Measurements from ENCODE around the gene TMEM217.

TMEM217 gene

GRCh38 chr6:37218061-37218460 lies 39.9 kb downstream of the TMEM217 start:
- H3K36me3 ChIP-seq (replicated peaks): no peaks in the 10 kb centered on the region
- no peak for DNase-seq
- H3K27ac ChIP-seq: no peak overlapping the region
- no peaks in the 10 kb centered on the region for H3K27me3 ChIP-seq (replicated peaks)
- in situ Hi-C loops (cut with HindIII; ENCODE audit: low pct_ligation_motif_present, low sequenced_read_pairs): no loop called here
- TF ChIP-seq, protein P1, sequence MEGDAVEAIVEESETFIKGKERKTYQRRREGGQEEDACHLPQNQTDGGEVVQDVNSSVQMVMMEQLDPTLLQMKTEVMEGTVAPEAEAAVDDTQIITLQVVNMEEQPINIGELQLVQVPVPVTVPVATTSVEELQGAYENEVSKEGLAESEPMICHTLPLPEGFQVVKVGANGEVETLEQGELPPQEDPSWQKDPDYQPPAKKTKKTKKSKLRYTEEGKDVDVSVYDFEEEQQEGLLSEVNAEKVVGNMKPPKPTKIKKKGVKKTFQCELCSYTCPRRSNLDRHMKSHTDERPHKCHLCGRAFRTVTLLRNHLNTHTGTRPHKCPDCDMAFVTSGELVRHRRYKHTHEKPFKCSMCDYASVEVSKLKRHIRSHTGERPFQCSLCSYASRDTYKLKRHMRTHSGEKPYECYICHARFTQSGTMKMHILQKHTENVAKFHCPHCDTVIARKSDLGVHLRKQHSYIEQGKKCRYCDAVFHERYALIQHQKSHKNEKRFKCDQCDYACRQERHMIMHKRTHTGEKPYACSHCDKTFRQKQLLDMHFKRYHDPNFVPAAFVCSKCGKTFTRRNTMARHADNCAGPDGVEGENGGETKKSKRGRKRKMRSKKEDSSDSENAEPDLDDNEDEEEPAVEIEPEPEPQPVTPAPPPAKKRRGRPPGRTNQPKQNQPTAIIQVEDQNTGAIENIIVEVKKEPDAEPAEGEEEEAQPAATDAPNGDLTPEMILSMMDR (IDR thresholded peaks at IDR 0.05; ENCODE audit: low read depth, low read length, missing control alignments): no peak
- H3K4me3 ChIP-seq (ENCODE audit: low read depth, low read length): no peak overlapping the region

GRCh38 chr6:37212268-37212667 lies 45.7 kb downstream of the TMEM217 start:
- H3K4me3 ChIP-seq (ENCODE audit: low read depth, low read length): no peak overlapping the region
- TF ChIP-seq, protein P1 (IDR thresholded peaks at IDR 0.05; ENCODE audit: low read depth, low read length, missing control alignments): no peak
- in situ Hi-C loops (cut with HindIII; ENCODE audit: low pct_ligation_motif_present, low sequenced_read_pairs): no loop called here
- no peak overlapping the region for H3K27ac ChIP-seq
- H3K27me3 ChIP-seq (replicated peaks): no peaks in the 10 kb centered on the region
- H3K36me3 ChIP-seq (replicated peaks): no peaks in the 10 kb centered on the region
- DNase-seq: no peak

DNA sequence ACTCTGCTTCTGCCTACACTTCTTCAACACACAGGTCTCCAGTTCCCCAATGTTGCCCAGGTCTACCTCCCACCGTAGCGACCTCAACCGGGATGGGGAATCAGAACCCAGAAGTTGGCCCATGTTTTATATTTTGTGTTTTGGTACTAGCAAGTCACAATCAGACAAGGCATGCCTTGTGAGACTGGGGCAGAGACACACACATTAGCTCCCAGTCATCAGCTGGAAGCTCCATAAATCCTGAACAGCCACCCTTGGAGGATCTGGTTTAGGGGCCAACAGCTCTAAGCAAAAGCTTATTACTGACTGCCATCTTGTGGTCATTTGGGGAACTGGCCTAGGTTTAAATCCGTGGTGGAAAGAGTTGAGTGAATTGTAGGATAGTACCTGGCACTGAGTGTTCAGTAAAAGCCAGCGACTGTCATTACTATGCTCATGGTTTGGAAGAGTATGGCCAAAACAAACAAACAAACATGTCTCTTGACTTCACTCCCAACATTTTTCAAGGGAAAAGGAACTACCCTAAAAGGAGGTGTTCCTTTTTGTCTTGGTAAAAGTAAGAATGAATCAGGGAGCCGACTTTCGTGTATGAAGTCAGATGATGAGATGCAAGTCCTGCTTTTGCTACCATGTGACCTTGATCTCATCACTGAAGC lies 47.5 kb downstream of the TMEM217 start:
- H3K36me3 ChIP-seq (replicated peaks): no peaks in the 10 kb centered on the region
- H3K4me3 ChIP-seq (ENCODE audit: low read depth, low read length): no peak overlapping the region
- in situ Hi-C loops (cut with HindIII; ENCODE audit: low pct_ligation_motif_present, low sequenced_read_pairs): no loop called here
- no peaks in the 10 kb centered on the region for H3K27me3 ChIP-seq (replicated peaks)
- TF ChIP-seq, protein P1 (IDR thresholded peaks at IDR 0.05; ENCODE audit: low read depth, low read length, missing control alignments): peak; percentile 90
- DNase-seq: peak; percentile 80
- H3K27ac ChIP-seq: no peak overlapping the region

DNA sequence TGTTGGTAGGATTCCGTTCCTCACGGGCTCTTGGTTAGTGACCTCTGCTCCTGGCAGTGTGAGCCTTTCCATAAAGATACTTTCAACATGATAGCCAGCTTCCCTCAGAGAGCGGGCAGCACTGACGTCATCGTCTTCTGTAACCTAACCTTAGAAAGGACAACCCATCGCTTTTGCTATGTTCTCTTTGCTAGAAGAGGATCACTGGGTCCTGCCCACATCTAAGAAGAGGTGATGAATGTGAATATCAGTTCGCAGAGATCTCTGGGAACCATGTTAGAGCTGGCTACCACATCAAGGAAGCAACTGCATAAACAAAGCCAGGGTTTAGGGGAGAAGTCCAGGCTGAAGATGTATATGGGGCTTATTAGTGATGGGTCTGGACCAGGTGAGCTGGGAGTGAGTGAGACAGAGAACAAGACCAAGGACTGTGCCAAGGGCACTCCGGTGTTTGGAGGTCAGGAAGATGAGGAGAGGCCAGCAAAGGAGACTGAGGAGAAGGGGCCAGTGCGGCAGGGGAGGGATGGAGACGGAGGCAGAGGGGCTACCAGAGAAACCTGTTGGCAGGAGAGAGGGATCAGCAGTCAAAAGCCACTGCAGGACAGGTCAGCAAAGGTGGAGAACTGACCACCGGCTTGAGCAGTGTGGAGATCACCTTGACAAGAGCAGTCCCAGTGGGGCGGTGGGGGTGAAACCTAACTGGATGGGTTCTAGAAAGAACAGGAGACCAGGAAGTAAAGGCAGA lies 48.3 kb downstream of the TMEM217 start:
- Histone ChIP-seq H3K27me3 (replicated peaks) (no peaks in the 10 kb centered on the region), H3K27ac (no peak overlapping the region), H3K36me3 (replicated peaks) (no peaks in the 10 kb centered on the region), H3K4me3 (ENCODE audit: low read depth, low read length) (no peak overlapping the region)
- no peak for DNase-seq
- TF ChIP-seq, protein P1 (IDR thresholded peaks at IDR 0.05; ENCODE audit: low read depth, low read length, missing control alignments): no peak
- in situ Hi-C loops (cut with HindIII; ENCODE audit: low pct_ligation_motif_present, low sequenced_read_pairs): no loop called here

- in situ Hi-C loops (cut with HindIII; ENCODE audit: low pct_ligation_motif_present, low sequenced_read_pairs): no loop called here
- H3K27ac ChIP-seq: no peak overlapping the region
- no peak overlapping the region for H3K4me3 ChIP-seq (ENCODE audit: low read depth, low read length)
- no peaks in the 10 kb centered on the region for H3K27me3 ChIP-seq (replicated peaks)
- no peak for DNase-seq
- no peaks in the 10 kb centered on the region for H3K36me3 ChIP-seq (replicated peaks)
- TF ChIP-seq, protein P1 (IDR thresholded peaks at IDR 0.05; ENCODE audit: low read depth, low read length, missing control alignments): no peak
Observed at GRCh38 chr6:37208793-37209192, 49.2 kb downstream of the TMEM217 start.
